Erythroblast (primary cell): ENCODE results near the gene ADD3.

Source experiments
- GATA1 ChIP-seq: IDR thresholded peaks from 2 replicates; pipeline ENCODE4 v1.6.1; 2011; ENCODE audit warnings: low read depth, mild to moderate bottlenecking, control low read depth, low read length, moderate library complexity
- POLR2A ChIP-seq: IDR thresholded peaks from 2 replicates; pipeline ENCODE4 v1.6.1; 2011; ENCODE audit warnings: mild to moderate bottlenecking, low read length

DNA sequence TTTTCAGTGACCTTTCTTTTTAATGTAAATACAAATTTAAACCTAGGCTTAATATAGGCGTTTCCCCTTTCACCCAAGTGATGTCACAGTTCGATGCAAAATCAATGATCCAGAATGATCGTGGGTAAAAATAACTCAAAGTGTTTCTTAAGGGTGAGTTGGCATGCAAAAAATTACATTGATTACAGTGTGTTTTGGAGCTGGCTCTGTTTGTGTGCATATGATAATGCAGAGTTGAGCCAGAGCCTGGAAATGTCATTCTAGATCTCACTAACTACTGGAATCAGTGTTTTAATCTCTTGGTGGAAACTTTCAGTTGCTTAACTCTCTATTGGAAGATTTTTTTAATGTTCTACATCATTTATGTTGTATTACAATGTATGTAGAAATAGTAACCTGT lies 127.1 kb downstream of the ADD3 start:
- no peak for TF ChIP-seq POLR2A
- no peak for TF ChIP-seq GATA1
